Choroid plexus epithelial cell (primary cell): ENCODE measurements around the gene NYNRIN.
"Not testable (repeated sequence)": the region's sequence is repeated elsewhere in the genome, so short reads cannot be mapped to it uniquely, and the experiment has no call there.

Experiments used
- DNase-seq: peaks from one replicate; pipeline ENCODE4 v3.0.0-alpha.2; 2010; ENCODE audit warnings: low read depth
- H3K4me3 ChIP-seq: 2 replicates; pipeline ENCODE4 v1.5.1; 2011; ENCODE audit warnings: low read depth, mild to moderate bottlenecking, control low read depth, low read length, moderate library complexity
- CTCF ChIP-seq: conservative IDR thresholded peaks from 2 replicates; pipeline ENCODE4 v1.5.1; 2011; ENCODE audit warnings: low read depth, mild to moderate bottlenecking, control low read depth, inconsistent platforms, low read length, moderate library complexity

Gene NYNRIN

DNA sequence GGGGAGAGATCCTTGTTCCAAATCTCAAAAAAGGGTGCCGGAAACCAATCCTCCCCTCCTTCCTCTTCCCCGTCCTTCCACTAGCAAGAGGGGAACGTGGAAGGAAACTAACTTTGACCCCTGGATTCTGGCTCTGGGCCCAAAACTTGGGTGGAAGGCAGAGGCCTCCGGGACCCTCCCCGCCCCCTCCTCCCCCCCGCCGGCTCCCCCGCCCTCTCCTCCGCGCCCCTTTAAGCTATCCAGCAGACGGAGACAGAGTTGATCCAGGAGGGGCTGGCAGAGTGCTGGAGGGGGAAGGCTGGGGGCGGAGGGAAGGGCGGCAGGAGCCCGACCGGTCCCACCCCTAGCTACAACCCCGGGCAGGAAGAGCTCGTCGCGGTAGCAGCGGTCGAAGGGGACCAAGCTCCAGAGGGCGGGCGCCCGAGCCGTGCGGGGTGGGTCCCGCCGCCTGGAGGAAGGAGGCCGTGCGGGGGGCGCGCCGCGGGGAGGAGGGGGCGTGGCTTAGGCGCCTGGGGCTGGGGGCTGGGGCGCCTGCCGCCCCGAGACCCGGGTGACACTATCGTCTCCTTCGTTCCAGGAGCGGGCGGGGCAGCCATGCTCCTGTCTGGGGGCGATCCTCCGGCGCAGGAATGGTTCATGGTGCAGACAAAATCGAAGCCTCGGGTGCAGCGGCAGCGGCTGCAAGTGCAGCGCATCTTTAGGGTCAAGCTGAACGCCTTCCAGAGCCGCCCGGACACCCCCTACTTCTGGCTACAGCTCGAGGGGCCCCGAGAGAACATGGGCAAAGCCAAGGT lies at the start of gene NYNRIN:
NYNRIN (plus strand) TSS at position 351 of the 794 bp plus-strand sequence; CDS start at position 595, 244 bp downstream.
- H3K4me3 ChIP-seq: peak within 1 kb of the TSS; percentile 66
- peak; percentile 40 for DNase-seq
- no peak for TF ChIP-seq CTCF

- no peak for TF ChIP-seq CTCF
Observed at GRCh38 chr14:24349742-24350141, 49.1 kb upstream of the NYNRIN start.

GRCh38 chr14:24351517-24351916 lies 47.3 kb upstream of the NYNRIN start:
- peak; percentile 26 for TF ChIP-seq CTCF
- peak; percentile 68 for DNase-seq
- no peak overlapping the region for H3K4me3 ChIP-seq

More at GRCh38 chr14:24349742-24350141, 49.1 kb upstream of the NYNRIN start:
- H3K4me3 ChIP-seq: no peak overlapping the region
- no peak for DNase-seq

DNA sequence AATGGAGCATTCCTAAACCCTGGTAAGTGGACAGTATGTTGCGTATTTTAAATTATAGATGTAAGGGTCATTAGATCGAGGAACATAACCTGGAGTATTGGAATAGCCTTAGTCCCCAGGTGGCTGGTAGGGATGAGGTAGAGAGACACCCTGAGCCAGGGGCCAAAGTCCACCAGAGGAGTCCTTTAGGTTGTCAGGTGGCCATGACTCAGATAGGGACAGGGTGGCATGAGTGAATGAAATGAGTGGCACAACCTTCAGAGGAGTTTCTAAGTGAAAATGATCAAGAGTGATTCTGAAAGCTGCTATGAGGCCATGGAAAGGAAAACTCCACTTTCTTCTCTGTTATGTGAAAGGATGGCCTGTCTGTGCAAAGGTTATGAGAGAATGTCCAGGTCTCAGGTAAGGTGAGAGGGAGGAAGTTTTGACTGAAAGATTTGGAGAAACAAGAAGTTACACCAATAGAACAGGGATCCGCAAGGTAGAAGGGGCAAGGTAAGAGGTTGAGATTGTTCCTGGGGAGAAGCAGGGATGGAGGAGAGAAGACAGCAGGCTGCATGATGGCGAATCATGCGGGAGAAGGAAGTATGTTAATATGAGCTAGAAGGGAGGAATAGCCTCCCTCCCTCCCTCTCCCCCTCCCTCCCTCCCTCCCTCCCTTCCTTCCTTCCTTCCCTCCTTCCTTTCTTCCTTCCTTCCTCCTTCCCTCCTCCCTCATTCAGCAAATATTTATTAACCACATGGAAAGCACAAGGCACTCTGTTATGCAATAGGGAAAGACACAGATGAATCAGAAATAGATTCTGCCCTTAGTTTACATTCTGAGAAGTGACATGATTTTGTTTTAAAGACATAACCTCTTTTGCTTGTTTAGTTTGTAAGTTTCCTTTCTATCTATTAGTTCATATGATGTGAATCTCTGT lies 45.0 kb upstream of the NYNRIN start:
- TF ChIP-seq CTCF: no peak
- DNase-seq: peak; percentile 71
- H3K4me3 ChIP-seq: no peak overlapping the region

- not testable (repeated sequence) for DNase-seq, H3K4me3 ChIP-seq
Observed at GRCh38 chr14:24354482-24354825, 44.3 kb upstream of the NYNRIN start.

GRCh38 chr14:24355009-24355408 lies 43.8 kb upstream of the NYNRIN start:
- no peak overlapping the region for H3K4me3 ChIP-seq
- TF ChIP-seq CTCF: no peak
- no peak for DNase-seq

DNA sequence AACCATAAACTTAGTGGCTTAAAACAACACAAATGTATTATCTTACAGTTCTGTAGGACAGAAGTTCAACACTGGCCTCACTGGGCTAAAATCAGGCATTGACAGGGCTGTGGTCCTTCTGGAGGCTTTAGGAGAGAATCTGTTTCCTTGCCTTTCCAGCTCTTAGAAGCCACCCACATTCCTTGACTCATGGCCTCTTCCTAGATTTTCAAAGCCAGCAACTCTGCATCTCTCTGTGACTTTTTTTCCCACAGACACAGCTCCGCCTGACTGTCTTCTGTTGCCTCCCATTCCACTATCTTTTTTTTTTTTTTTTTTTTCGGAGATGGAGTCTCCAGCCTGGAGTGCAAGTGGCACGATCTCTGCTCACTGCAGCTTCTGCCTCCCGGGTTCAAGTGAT lies 42.6 kb upstream of the NYNRIN start:
- TF ChIP-seq CTCF: no peak

More for the DNA sequence above, 42.6 kb upstream of the NYNRIN start:
- DNase-seq: no peak
- no peak overlapping the region for H3K4me3 ChIP-seq
